ENCODE data around the gene FGFR4.

DNA sequence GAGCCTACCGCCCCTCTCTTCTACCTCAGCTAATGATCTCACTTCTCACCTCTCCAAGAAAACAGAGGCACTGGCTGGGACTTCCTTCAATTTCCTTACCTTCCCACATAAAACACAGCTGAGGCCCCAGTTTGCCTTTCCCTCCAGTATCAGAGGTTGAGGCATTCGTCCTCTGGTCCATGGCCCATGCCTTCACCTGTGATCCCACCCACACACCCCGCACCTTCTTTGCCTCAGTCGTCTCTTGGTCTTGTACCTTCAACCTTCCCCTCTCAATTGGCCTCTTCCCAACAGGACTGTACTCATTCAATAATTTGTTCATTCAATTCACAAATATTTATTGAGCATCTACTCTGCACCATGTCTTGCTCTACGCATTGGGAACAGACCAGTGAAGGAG lies 35.9 kb downstream of the FGFR4 start:
- TF ChIP-seq, protein P1, sequence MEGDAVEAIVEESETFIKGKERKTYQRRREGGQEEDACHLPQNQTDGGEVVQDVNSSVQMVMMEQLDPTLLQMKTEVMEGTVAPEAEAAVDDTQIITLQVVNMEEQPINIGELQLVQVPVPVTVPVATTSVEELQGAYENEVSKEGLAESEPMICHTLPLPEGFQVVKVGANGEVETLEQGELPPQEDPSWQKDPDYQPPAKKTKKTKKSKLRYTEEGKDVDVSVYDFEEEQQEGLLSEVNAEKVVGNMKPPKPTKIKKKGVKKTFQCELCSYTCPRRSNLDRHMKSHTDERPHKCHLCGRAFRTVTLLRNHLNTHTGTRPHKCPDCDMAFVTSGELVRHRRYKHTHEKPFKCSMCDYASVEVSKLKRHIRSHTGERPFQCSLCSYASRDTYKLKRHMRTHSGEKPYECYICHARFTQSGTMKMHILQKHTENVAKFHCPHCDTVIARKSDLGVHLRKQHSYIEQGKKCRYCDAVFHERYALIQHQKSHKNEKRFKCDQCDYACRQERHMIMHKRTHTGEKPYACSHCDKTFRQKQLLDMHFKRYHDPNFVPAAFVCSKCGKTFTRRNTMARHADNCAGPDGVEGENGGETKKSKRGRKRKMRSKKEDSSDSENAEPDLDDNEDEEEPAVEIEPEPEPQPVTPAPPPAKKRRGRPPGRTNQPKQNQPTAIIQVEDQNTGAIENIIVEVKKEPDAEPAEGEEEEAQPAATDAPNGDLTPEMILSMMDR (IDR thresholded peaks at IDR 0.05; ENCODE audit: control extremely low read depth in 1 of 3, insufficient read depth in 1 of 3, low read depth in 1 of 3, low read length in 3 of 3) = no peak
- no peak for TF ChIP-seq EP300 (IDR thresholded peaks at IDR 0.05; ENCODE audit: borderline replicate concordance in 1 of 2, low read depth in 2 of 2, low read length in 2 of 2)
- TF ChIP-seq, protein P2, sequence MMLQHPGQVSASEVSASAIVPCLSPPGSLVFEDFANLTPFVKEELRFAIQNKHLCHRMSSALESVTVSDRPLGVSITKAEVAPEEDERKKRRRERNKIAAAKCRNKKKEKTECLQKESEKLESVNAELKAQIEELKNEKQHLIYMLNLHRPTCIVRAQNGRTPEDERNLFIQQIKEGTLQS (IDR thresholded peaks at IDR 0.05; ENCODE audit: insufficient read depth, low read depth, low read length) = no peak
- TF ChIP-seq ZNF274 (IDR thresholded peaks at IDR 0.05; ENCODE audit: borderline replicate concordance, extremely low read depth, low read length) = no peak
- TF ChIP-seq RAD21 (IDR thresholded peaks at IDR 0.05 in 1 of 2, conservative IDR thresholded peaks at IDR 0.05 in 1 of 2; ENCODE audit: low read depth in 2 of 2, low read length in 2 of 2) = no peak
- no peak for TF ChIP-seq POLR2A (IDR thresholded peaks at IDR 0.05; ENCODE audit: control extremely low read depth in 1 of 2, low read depth in 2 of 2, low read length in 2 of 2)
- no peak for TF ChIP-seq BRCA1 (IDR thresholded peaks at IDR 0.05; ENCODE audit: low read depth, low read length)
